ENCODE data around the gene SUSD3. TPM values are rescaled to one million over a fixed set of nuclear protein-coding genes. Genes with fewer than 3 reads are reported as not detected.

The SUSD3 gene
- total RNA-seq, 2 experiments from 2014 or later, result 33.9 to 35.6 TPM

DNA sequence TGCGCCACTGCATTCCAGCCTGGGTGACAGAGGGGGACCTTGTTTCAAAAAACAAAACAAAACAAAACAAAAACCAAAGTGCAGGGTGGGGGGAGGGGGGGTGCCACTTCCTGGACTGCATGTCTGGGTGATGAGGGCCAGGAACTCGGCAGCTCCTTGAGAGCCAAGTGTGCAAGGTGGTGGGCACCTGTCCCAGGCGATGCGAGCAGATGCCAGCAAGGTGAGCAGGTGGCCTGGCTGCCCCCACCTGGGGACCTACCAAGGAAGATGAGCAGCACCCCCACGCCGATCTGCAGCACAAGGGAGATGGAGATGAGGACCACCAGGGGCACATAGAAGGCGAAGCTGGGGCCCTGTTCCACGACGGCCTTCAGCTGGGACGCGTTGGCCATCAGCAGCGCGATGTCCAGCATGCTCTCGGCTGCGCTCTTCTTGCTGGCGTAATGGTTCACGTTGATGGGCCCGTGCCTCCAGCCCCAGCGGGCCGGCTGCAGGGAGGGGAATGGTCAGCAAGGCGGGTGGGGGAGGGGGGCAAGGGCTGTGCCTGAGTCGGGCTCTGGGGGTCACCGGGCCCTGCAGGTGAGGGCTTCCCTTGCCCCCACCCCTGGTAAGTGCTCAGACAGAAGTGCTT lies 67.8 kb downstream of the SUSD3 start:
- CTCF ChIA-PET, result interaction anchor here (1.7 kb wide), 1 partner anchor 17 kb away, joined by 6 read pairs; no protein-coding TSS in a partner anchor
- Mint-ChIP-seq H3K36me3 (ENCODE audit: low read depth) (peaks cover 43% of the 10 kb centered on the region), H3K4me3 (peak overlapping the region; percentile 79), H3K27me3 (no peaks in the 10 kb centered on the region), H3K27ac (peak overlapping the region; percentile 81), H3K4me1 (ENCODE audit: low read depth) (peaks cover 59% of the 10 kb centered on the region), H3K9me3 (no peaks in the 10 kb centered on the region)
- POLR2A ChIA-PET, result interaction anchor here (0.9 to 1.3 kb wide), 5 partner anchors 8 to 23 kb away, joined by 3 to 7 read pairs (median 4); partner anchors contain the start of gene NINJ1
- peak in 4 of 14 experiments; percentile 38 to 59 (median 56) for DNase-seq
- H3K4me3 ChIP-seq (ENCODE audit: low read length), result no peak overlapping the region
- no peaks in the 10 kb centered on the region for H3K27me3 ChIP-seq (ENCODE audit: control insufficient read depth in 1 of 2, insufficient read depth in 2 of 2, low read length in 2 of 2)
- intact Hi-C loops (cut with DNase I, micrococcal nuclease), result no loop called here
- peak overlapping the region in 1 of 2 donors; percentile 40 for H3K27ac ChIP-seq (ENCODE audit: low read depth in 1 of 2, low read length in 2 of 2)
- peak; percentile 45 for ATAC-seq (ENCODE audit: poor library complexity)
- H3K36me3 ChIP-seq (ENCODE audit: insufficient read depth, low read length), result peaks cover 23% of the 10 kb centered on the region
- H3K9me3 ChIP-seq (ENCODE audit: control insufficient read depth in 1 of 2, insufficient read depth in 1 of 2, low read length in 2 of 2), result no peaks in the 10 kb centered on the region
- H3K4me1 ChIP-seq (ENCODE audit: insufficient read depth, low read length), result peaks cover 71% of the 10 kb centered on the region
- TF ChIP-seq CTCF (IDR thresholded peaks at IDR 0.05), result no peak

- peaks cover 37% of the 10 kb centered on the region for H3K36me3 Mint-ChIP-seq (ENCODE audit: low read depth)
- ChIA-PET CTCF (no interaction called here), POLR2A (interaction anchor here (0.9 kb wide), 2 partner anchors 17 to 62 kb away, joined by 3 read pairs; no protein-coding TSS in a partner anchor)
- H3K9me3 ChIP-seq (ENCODE audit: control insufficient read depth in 1 of 2, insufficient read depth in 1 of 2, low read length in 2 of 2), result no peaks in the 10 kb centered on the region
- peak overlapping the region; percentile 81 for H3K27ac Mint-ChIP-seq
- H3K4me3 ChIP-seq (ENCODE audit: low read length), result no peak overlapping the region
- ATAC-seq (ENCODE audit: poor library complexity) (no peak), DNase-seq (peak in 3 of 14 experiments; percentile 18 to 41 (median 37))
- no peaks in the 10 kb centered on the region for H3K27me3 Mint-ChIP-seq
- TF ChIP-seq CTCF (IDR thresholded peaks at IDR 0.05), result no peak
- peaks cover 66% of the 10 kb centered on the region for H3K4me1 Mint-ChIP-seq (ENCODE audit: low read depth)
- H3K27ac ChIP-seq (ENCODE audit: low read depth in 1 of 2, low read length in 2 of 2), result peak overlapping the region in 1 of 2 donors; percentile 54
- no peaks in the 10 kb centered on the region for H3K9me3 Mint-ChIP-seq
- H3K36me3 ChIP-seq (ENCODE audit: insufficient read depth, low read length), result peaks cover 17% of the 10 kb centered on the region
- H3K27me3 ChIP-seq (ENCODE audit: control insufficient read depth in 1 of 2, insufficient read depth in 2 of 2, low read length in 2 of 2), result no peaks in the 10 kb centered on the region
- H3K4me1 ChIP-seq (ENCODE audit: insufficient read depth, low read length), result peaks cover 77% of the 10 kb centered on the region
- intact Hi-C loops (cut with DNase I, micrococcal nuclease), result no loop called here
- H3K4me3 Mint-ChIP-seq, result peak overlapping the region; percentile 54
Measured at GRCh38 chr9:93126825-93127368, 68.4 kb downstream of the SUSD3 start.

- Mint-ChIP-seq H3K4me3 (peak overlapping the region; percentile 54), H3K4me1 (ENCODE audit: low read depth) (peaks cover 71% of the 10 kb centered on the region), H3K9me3 (no peaks in the 10 kb centered on the region), H3K27ac (peak overlapping the region; percentile 81), H3K36me3 (ENCODE audit: low read depth) (peaks cover 31% of the 10 kb centered on the region), H3K27me3 (no peaks in the 10 kb centered on the region)
- Histone ChIP-seq H3K27me3 (ENCODE audit: control insufficient read depth in 1 of 2, insufficient read depth in 2 of 2, low read length in 2 of 2) (no peaks in the 10 kb centered on the region), H3K4me3 (ENCODE audit: low read length) (no peak overlapping the region), H3K4me1 (ENCODE audit: insufficient read depth, low read length) (peaks cover 82% of the 10 kb centered on the region), H3K9me3 (ENCODE audit: control insufficient read depth in 1 of 2, insufficient read depth in 1 of 2, low read length in 2 of 2) (no peaks in the 10 kb centered on the region), H3K36me3 (ENCODE audit: insufficient read depth, low read length) (peaks cover 16% of the 10 kb centered on the region), H3K27ac (ENCODE audit: low read depth in 1 of 2, low read length in 2 of 2) (peak overlapping the region in 1 of 2 donors; percentile 54)
- POLR2A ChIA-PET, result interaction anchor here (0.9 kb wide), 2 partner anchors 16 to 63 kb away, joined by 3 read pairs; no protein-coding TSS in a partner anchor
- no peak for ATAC-seq (ENCODE audit: poor library complexity)
- CTCF ChIA-PET, result no interaction called here
- intact Hi-C loops (cut with DNase I, micrococcal nuclease), result no loop called here
- TF ChIP-seq CTCF (IDR thresholded peaks at IDR 0.05), result no peak
- DNase-seq, result peak in 2 of 14 experiments; percentile 3 to 27
Measured at GRCh38 chr9:93127395-93127911, 69.0 kb downstream of the SUSD3 start.

All from CD4-positive, alpha-beta T cell (primary cell).